ENCODE data around the gene INHBE. TPM values are rescaled to one million over a fixed set of nuclear protein-coding genes. Genes with fewer than 3 reads are reported as not detected.

The INHBE gene, protein sequence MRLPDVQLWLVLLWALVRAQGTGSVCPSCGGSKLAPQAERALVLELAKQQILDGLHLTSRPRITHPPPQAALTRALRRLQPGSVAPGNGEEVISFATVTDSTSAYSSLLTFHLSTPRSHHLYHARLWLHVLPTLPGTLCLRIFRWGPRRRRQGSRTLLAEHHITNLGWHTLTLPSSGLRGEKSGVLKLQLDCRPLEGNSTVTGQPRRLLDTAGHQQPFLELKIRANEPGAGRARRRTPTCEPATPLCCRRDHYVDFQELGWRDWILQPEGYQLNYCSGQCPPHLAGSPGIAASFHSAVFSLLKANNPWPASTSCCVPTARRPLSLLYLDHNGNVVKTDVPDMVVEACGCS
- total RNA-seq = 2.1 and 17.0 TPM in 2 replicates

DNA sequence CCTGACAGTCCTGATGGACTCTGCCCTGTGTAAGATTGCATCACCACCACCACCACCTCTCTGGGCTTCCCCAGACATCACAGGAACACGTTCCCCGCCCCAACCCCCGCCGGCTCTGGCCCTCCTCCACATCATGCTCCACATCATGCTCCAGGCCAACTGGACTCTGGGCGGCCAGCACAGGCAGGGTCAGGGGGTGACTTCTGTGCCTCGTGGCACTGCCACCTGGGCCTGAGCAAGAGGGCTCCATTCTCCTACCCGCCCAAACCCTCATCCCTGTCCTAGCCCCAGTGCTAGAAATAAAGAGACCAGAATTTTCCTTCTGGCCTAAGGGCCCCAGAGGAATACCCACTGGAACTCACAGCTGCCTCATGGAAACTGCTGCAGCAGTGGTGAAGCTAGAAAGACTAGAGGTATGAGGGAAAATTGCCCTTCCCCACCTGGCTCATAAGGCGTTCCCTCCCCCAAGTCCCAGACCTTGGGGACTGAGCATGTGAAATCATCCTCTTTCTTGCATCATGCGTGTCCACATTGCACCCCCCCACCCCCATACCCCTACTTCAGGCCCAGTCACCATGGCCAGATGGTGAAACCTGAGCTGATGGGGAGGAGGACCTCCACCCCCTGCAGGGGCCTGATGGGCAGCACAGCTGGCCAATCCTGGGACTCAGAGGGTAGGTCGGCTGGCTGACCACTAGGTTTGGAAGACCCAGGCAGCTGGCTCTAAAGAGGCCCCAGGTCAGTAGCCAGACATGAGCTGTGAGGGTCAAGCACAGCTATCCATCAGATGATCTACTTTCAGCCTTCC lies at the start of gene INHBE:
TSS of gene INHBE (plus strand) at position 742 of the 808 bp plus-strand sequence. CDS start 230 bp downstream, outside the sequence.

DNA sequence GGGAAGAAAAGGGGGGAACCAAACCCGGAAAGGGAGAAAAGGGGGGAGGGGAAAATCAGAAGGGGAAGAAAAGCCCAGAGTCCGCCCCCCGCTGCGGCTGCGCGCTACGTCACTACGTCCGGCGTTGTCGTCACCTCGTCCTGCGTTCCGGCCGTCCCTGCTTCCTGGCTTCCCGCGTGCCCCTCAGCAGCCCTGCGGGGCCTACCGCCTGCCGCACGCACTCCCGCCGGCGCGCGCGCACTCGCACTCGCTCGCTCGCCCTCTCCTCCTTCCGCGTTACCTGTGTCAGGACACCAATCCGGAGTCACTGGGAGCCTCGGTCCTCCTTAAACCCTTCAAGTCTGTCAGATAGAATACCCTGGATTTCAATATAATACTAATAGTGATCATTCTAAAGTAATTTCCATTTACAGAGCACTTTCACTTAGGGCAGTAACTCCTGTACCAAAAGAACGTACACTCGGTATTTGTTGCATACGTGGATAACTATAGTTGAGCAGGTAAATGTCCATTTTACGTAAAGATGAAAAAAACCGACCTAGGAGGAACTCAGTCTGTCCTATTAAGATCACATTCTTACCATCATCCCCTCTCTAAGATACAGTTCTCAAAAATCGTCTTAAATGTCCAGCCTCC lies 24.1 kb upstream of the INHBE start, which contains the start of gene R3HDM2:
TSS of gene R3HDM2 (minus strand) at position 113 of the 636 bp plus-strand sequence. CDS start 120,615 bp downstream, outside the sequence.

DNA sequence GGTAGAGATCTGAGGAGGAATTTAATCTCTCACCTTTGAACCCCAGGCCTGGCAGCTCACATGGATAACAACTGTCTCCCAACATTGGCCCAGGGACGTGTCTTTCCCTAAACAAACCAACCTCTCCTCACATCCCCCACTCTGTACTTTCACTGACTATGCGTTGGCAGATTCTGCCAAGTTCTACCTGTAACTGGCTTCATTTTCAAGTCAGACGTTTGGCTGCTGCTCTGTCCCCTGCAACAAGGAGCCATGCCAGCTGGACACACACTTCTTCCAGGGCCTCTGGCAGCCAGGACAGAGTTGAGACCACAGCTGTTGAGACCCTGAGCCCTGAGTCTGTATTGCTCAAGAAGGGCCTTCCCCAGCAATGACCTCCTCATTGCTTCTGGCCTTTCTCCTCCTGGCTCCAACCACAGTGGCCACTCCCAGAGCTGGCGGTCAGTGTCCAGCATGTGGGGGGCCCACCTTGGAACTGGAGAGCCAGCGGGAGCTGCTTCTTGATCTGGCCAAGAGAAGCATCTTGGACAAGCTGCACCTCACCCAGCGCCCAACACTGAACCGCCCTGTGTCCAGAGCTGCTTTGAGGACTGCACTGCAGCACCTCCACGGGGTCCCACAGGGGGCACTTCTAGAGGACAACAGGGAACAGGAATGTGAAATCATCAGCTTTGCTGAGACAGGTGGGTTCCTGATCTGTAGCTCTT lies 20.4 kb upstream of the INHBE start, which contains the start of gene INHBC:
TSS of gene INHBC (plus strand) at position 268 of the 707 bp plus-strand sequence. CDS start at position 371, 103 bp downstream.

DNA sequence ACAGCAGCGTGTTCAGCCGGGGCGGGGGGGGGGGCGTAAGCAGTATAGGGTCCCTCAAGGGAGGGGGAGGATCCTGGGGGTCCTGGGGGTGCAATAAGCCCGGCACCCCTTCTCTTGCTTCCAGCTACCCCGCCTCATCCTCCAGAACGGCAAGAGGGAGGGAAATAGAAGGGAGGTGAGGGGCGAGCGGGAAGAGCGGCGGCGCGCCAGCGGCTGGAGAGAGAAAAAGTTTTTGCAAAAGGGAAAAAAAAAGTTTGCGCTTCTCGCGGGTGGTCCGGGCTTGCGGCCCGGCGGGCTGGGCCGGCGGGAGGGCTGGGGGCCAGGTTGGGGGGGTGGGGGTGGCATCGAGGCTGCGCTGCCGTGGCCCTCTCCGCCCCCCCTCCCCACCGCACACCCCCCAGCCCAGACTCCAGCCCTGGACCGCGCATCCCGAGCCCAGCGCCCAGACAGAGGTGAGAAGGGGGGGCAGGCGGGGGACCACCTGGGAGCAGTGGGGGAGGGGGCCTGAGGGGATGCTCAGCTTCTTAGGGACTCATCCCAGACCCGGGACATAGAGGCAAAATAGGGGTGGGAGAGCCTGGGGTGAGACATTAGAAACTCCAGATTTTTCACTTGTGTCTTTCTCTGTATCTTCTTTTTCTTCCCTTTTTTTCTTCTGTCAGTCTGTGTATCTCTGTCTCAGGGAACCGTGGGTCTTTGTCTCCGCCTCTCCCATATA lies 4.8 kb downstream of the INHBE start, which contains the start of gene GLI1:
TSS of gene GLI1 (plus strand) at position 36 of the 718 bp plus-strand sequence. CDS start 3,907 bp downstream, outside the sequence.

DNA sequence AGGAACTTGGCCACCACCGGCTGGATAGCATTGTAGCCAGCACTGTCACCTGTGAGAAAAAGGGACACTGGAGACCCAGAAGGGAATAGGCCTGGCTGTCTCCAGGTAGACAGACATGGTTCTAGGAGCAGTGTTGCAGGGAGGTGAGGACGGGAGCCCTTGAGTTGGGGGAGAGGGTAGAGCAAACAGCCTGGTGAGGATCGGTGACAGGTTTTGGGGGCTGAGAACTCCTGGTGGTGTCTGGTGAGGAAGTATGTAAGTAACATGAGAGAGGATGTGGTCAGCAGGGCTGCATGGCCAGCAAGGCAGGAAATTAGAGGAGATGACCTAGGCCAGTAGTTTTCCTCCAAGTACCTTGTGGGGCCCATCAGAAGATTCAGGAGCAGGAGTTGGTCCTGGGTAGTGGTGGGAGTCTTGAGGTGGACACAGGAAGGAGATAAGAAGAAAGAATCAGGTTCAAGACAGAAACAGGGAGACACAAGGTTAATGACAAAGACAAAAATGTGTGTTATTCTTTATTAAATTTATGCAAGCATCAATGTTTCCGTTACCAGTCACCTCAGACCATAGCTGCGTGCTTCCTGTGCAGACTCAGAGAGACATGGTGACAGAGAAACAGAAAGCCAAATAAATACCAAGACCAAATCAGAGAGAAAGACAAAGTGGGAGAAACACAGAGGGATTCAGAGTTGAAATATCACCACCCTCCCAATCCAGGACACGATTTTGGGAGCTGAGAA lies 24.4 kb downstream of the INHBE start, which contains the start of gene ARHGAP9:
TSS of gene ARHGAP9 (minus strand) at position 491 of the 740 bp plus-strand sequence. CDS start at position 31, 460 bp downstream.

DNA sequence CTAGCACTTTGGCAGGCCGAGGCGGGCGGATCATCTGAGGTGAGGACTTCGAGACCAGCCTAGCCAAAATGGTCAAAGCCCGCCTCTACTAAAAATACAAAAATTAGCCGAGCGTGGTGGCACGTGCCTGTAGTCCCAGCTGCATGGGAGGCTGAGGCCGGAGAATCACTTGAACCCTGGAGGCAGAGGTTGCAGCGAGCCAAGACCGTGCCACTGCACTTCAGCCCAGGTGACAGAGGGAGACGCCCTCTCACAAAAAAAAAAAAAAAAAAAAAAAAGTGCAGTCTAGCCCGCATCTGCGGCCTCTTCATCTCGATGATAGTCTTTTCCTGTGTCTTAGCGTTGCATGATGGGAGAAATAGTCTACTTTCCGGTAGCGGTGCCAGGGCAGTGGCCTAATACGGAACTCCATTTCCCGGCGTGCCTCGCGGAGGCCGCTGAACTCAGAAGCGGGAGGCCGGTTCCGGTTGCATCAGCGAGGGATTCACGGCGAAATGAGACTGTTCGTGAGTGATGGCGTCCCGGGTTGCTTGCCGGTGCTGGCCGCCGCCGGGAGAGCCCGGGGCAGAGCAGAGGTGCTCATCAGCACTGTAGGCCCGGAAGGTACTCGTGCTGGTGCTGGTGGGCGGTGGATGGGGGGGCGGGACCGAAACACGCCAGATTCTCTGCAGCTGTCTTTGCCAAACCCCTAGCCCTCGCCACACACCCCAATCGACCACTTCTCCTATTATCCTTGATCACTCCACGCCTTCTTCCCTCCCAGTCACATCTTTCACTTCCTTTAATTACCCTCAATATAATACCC lies 32.7 kb downstream of the INHBE start, which contains the start of gene MARS1:
TSS of gene MARS1 (plus strand) at position 472 of the 805 bp plus-strand sequence. CDS start at position 495, 23 bp downstream.

Other genes starting within 250 kb of the INHBE start
- gene NXPH4, start 238.5 kb upstream of the INHBE start, total RNA-seq = 1.7 and 4.0 TPM in 2 replicates
- 368 and 374 TPM in 2 replicates for gene SHMT2, start 225.6 kb upstream of the INHBE start, total RNA-seq
- 0.22 and 0.50 TPM in 2 replicates for gene STAC3, start 204.1 kb upstream of the INHBE start, total RNA-seq
- 12.4 and 13.6 TPM in 2 replicates for gene R3HDM2, start 24.3 kb upstream of the INHBE start, total RNA-seq
- gene INHBC, start 20.5 kb upstream of the INHBE start, total RNA-seq = not detected in 2 replicates
- gene GLI1, start 4.5 kb downstream of the INHBE start, total RNA-seq = 2.4 and 3.1 TPM in 2 replicates
- gene ARHGAP9, start 24.6 kb downstream of the INHBE start, total RNA-seq = 0.11 and 0.12 TPM in 2 replicates
- 209 and 350 TPM in 2 replicates for gene MARS1, start 32.8 kb downstream of the INHBE start, total RNA-seq
- 136 and 444 TPM in 2 replicates for gene DDIT3, start 65.2 kb downstream of the INHBE start, total RNA-seq
- gene MBD6, start 67.5 kb downstream of the INHBE start, total RNA-seq = 4.9 and 8.1 TPM in 2 replicates
- 80.7 and 106 TPM in 2 replicates for gene DCTN2, start 91.9 kb downstream of the INHBE start, total RNA-seq
- 0.44 and 0.50 TPM in 2 replicates for gene KIF5A, start 94.7 kb downstream of the INHBE start, total RNA-seq
- gene PIP4K2C, start 135.9 kb downstream of the INHBE start, total RNA-seq = 13.6 and 16.5 TPM in 2 replicates
- 15.6 and 23.1 TPM in 2 replicates for gene DTX3, start 149.5 kb downstream of the INHBE start, total RNA-seq
- gene ARHGEF25, start 156.1 kb downstream of the INHBE start, total RNA-seq = 17.9 and 27.1 TPM in 2 replicates
- gene B4GALNT1, start 177.9 kb downstream of the INHBE start, total RNA-seq = 3.4 and 4.0 TPM in 2 replicates
- gene OS9, start 238.8 kb downstream of the INHBE start, total RNA-seq = 276 and 299 TPM in 2 replicates